HG03159 (cell line): ENCODE data around the gene BMP8A.
"Not testable (repeated sequence)": the region's sequence is repeated elsewhere in the genome, so short reads cannot be mapped to it uniquely, and the experiment has no call there.

Experiments used
- ATAC-seq: cut with Tn5 transposase; IDR thresholded peaks from one replicate; pipeline ENCODE4 v1.9.1; 2021; ENCODE audit warnings: mild to moderate bottlenecking, moderate library complexity; ENCODE audit not compliant: unreplicated experiment

The BMP8A gene

GRCh38 chr1:39481289-39481688 lies 10.1 kb upstream of the BMP8A start:
- no peak for ATAC-seq

- no peak for ATAC-seq
Measured at GRCh38 chr1:39483276-39483675, 8.2 kb upstream of the BMP8A start.

- ATAC-seq: no peak
Measured at GRCh38 chr1:39484564-39484963, 6.9 kb upstream of the BMP8A start.

- no peak for ATAC-seq
Measured at GRCh38 chr1:39485046-39485803, 6.2 kb upstream of the BMP8A start.

- ATAC-seq: no peak
Measured at GRCh38 chr1:39488012-39488545, 3.4 kb upstream of the BMP8A start.

- no peak for ATAC-seq
Measured at GRCh38 chr1:39488793-39489566, 2.5 kb upstream of the BMP8A start.

GRCh38 chr1:39489567-39490239 lies 1.7 kb upstream of the BMP8A start:
- no peak for ATAC-seq

- ATAC-seq: no peak
Measured at GRCh38 chr1:39490596-39491145, 765 bp upstream of the BMP8A start.

- ATAC-seq: not testable (repeated sequence)
Measured at GRCh38 chr1:39492118-39493042, 944 bp downstream of the BMP8A start.

GRCh38 chr1:39493043-39493810 lies 1.8 kb downstream of the BMP8A start:
- ATAC-seq: not testable (repeated sequence)

- ATAC-seq: no peak
Measured at GRCh38 chr1:39494671-39495410, 3.4 kb downstream of the BMP8A start.

- not testable (repeated sequence) for ATAC-seq
Measured at GRCh38 chr1:39496520-39496919, 5.1 kb downstream of the BMP8A start.

- ATAC-seq: no peak
Measured at GRCh38 chr1:39497585-39497984, 6.1 kb downstream of the BMP8A start.

GRCh38 chr1:39498096-39498710 lies 6.8 kb downstream of the BMP8A start:
- not testable (repeated sequence) for ATAC-seq

- ATAC-seq: not testable (repeated sequence)
Measured at GRCh38 chr1:39498821-39499220, 7.4 kb downstream of the BMP8A start.

- no peak for ATAC-seq
Measured at GRCh38 chr1:39499668-39500067, 8.2 kb downstream of the BMP8A start.

GRCh38 chr1:39500862-39501389 lies 9.5 kb downstream of the BMP8A start:
- no peak for ATAC-seq

- ATAC-seq: no peak
Measured at GRCh38 chr1:39501666-39502065, 10.2 kb downstream of the BMP8A start.
